Transverse colon (tissue), 4 donors: Measurements from ENCODE around the gene ARAF. TPM values are rescaled to one million over a fixed set of nuclear protein-coding genes. Genes with fewer than 3 reads are reported as not detected.
"Not testable (repeated sequence)": the region's sequence is repeated elsewhere in the genome, so short reads cannot be mapped to it uniquely, and the experiment has no call there.

Source experiments
- DNase-seq: peaks from one replicate; pipeline ENCODE4 v3.0.0-alpha.2; 2019
- H3K27ac ChIP-seq, 4 donors: fragments of 200-600 bp; sonication (generic); 2 replicates each; pipeline ENCODE4 v1.5.1; 2016 to 2018; ENCODE audit warnings: inconsistent platforms in 4 of 4
- H3K27me3 ChIP-seq: fragments of 200-600 bp; sonication (generic); 2 replicates; pipeline ENCODE4 v1.5.1; 2017; ENCODE audit warnings: inconsistent platforms
- H3K36me3 ChIP-seq, 4 donors: fragments of 200-600 bp; sonication (generic); 2 replicates each; pipeline ENCODE4 v1.5.1; 2017 to 2019; ENCODE audit warnings: inconsistent platforms in 4 of 4
- H3K4me1 ChIP-seq, 4 donors: fragments of 200-600 bp; sonication (generic); 2 replicates each; pipeline ENCODE4 v1.5.1; 2017 to 2020; ENCODE audit warnings: inconsistent platforms in 4 of 4
- H3K4me3 ChIP-seq, 4 donors: fragments of 200-600 bp; sonication (generic); 1 replicate in 1 of 4; 2 replicates in 3 of 4; pipeline versions ENCODE4 v1.5.1 to v1.6.1; 2017 to 2019; ENCODE audit warnings: inconsistent platforms in 4 of 4
- H3K9me3 ChIP-seq, 2 donors: fragments of 200-600 bp; sonication (generic); 2 replicates each; pipeline ENCODE4 v1.5.1; 2017 to 2019; ENCODE audit warnings: inconsistent platforms in 2 of 2
- CTCF ChIP-seq, 5 experiments: fragments of 200-600 bp in 3 of 5; fragments of 450-650 bp in 2 of 5; sonication (generic) in 3 of 5; IDR thresholded peaks; 1 replicate in 2 of 5; 2 replicates in 3 of 5; pipeline ENCODE4 v1.5.1; 2016 to 2017; ENCODE audit warnings: antibody characterized with exemption in 5 of 5, inconsistent platforms in 3 of 5, mild to moderate bottlenecking in 2 of 5, moderate library complexity in 1 of 5
- EP300 ChIP-seq: sonication (generic); formaldehyde crosslinking; IDR thresholded peaks from one replicate; pipeline ENCODE4 v1.6.1; 2017; ENCODE audit warnings: antibody characterized with exemption, low read depth
- POLR2A ChIP-seq: fragments of 450-650 bp; IDR thresholded peaks from one replicate; pipeline ENCODE4 v1.6.1; 2016; ENCODE audit warnings: antibody characterized with exemption, mild to moderate bottlenecking, moderate library complexity
- POLR2AphosphoS5 ChIP-seq, 3 donors: sonication (generic); formaldehyde crosslinking; IDR thresholded peaks; one replicate each; pipeline ENCODE4 v1.6.1; 2016; ENCODE audit warnings: antibody characterized with exemption in 3 of 3
- WGBS, 2 donors: methylation state at CpG; one replicate each; pipeline ENCODE4 v1.1.5; 2018; ENCODE audit warnings: low coverage in 1 of 2; 5-methylcytosine and 5-hydroxymethylcytosine counted together
- in situ Hi-C, 4 donors: fragments of 200-750 bp; cut with MboI; loops; one replicate each; pipeline versions ENCODE4 v1.15.0 to v1.15.1; 2017; ENCODE audit warnings: low sequenced_read_pairs in 3 of 4, low pct_ligation_motif_present in 1 of 4, low pct_unique_long_range_greater_than_20kb in 1 of 4
- intact Hi-C: fragments of 100-400 bp; cut with DNase I; formaldehyde crosslinking; loops from one replicate; pipeline ENCODE4 v1.15.1; 2023; ENCODE audit warnings: low total_unique reads
- total RNA-seq, 4 donors: library from RNA; depleted of rRNA; stranded (reverse); fragments of >200 nt; gene quantifications; one replicate each; pipeline ENCODE4 v1.1.0, GENCODE V29; 2016

ARAF gene
- total RNA-seq, 4 donors from 2014 or later = 58.4 to 247 (median 88.3) TPM

- Histone ChIP-seq H3K27me3 (no peaks in the 10 kb centered on the region), H3K4me3 (no peak overlapping the region), H3K36me3 (no peaks in the 10 kb centered on the region), H3K9me3 (no peaks in the 10 kb centered on the region), H3K27ac (no peak overlapping the region), H3K4me1 (no peaks in the 10 kb centered on the region)
- 60 to 77% methylated on average over 1 to 2 of the region's 2 CpGs for WGBS, 2 donors
- TF ChIP-seq POLR2A (no peak), POLR2AphosphoS5 (IDR thresholded peaks at IDR 0.05) (no peak), EP300 (no peak), CTCF (IDR thresholded peaks at IDR 0.05) (no peak)
- in situ Hi-C loops = no loop called here
- intact Hi-C loops = no loop called here
- no peak for DNase-seq
Observed at GRCh38 chrX:47596256-47596655, 35.3 kb downstream of the ARAF start.

GRCh38 chrX:47597222-47597621, 36.2 kb downstream of the ARAF start:
- Histone ChIP-seq H3K4me3 (no peak overlapping the region), H3K4me1 (no peaks in the 10 kb centered on the region), H3K9me3 (no peaks in the 10 kb centered on the region), H3K36me3 (no peaks in the 10 kb centered on the region), H3K27ac (no peak overlapping the region), H3K27me3 (no peaks in the 10 kb centered on the region)
- in situ Hi-C loops (no loop called here), intact Hi-C loops (no loop called here)
- WGBS, 2 donors = 89% methylated on average over 3 of the region's 3 CpGs; no CpG with 5 or more reads in 1 of the 2 donors
- TF ChIP-seq EP300 = no peak
- no peak for TF ChIP-seq CTCF (IDR thresholded peaks at IDR 0.05)
- TF ChIP-seq POLR2A = no peak
- TF ChIP-seq POLR2AphosphoS5 (IDR thresholded peaks at IDR 0.05) = no peak
- DNase-seq = no peak

- DNase-seq, H3K4me1 ChIP-seq, H3K27ac ChIP-seq, intact Hi-C loops, H3K9me3 ChIP-seq, in situ Hi-C loops, H3K4me3 ChIP-seq, H3K36me3 ChIP-seq, H3K27me3 ChIP-seq: not testable (repeated sequence)
- 93% methylated on average over 4 of the region's 4 CpGs; no CpG with 5 or more reads in 1 of the 2 donors for WGBS, 2 donors
Observed at GRCh38 chrX:47603125-47603524, 42.1 kb downstream of the ARAF start.

GRCh38 chrX:47605024-47605423, 44.0 kb downstream of the ARAF start:
- DNase-seq = no peak
- intact Hi-C loops = no loop called here
- Histone ChIP-seq H3K4me3 (no peak overlapping the region), H3K36me3 (no peaks in the 10 kb centered on the region), H3K27me3 (no peaks in the 10 kb centered on the region), H3K4me1 (no peaks in the 10 kb centered on the region), H3K9me3 (no peaks in the 10 kb centered on the region), H3K27ac (no peak overlapping the region)
- 78% methylated on average over 9 of the region's 9 CpGs; no CpG with 5 or more reads in 1 of the 2 donors for WGBS, 2 donors
- in situ Hi-C loops = no loop called here
- TF ChIP-seq POLR2A = no peak
- no peak for TF ChIP-seq EP300
- TF ChIP-seq POLR2AphosphoS5 (IDR thresholded peaks at IDR 0.05) = no peak
- TF ChIP-seq CTCF (IDR thresholded peaks at IDR 0.05) = no peak

GRCh38 chrX:47607091-47607490, 46.1 kb downstream of the ARAF start:
- no peak overlapping the region for H3K27ac ChIP-seq
- H3K4me3 ChIP-seq = no peak overlapping the region
- DNase-seq = no peak
- TF ChIP-seq CTCF (IDR thresholded peaks at IDR 0.05) = no peak
- TF ChIP-seq EP300 = no peak
- no peak for TF ChIP-seq POLR2AphosphoS5 (IDR thresholded peaks at IDR 0.05)
- no peak for TF ChIP-seq POLR2A
- in situ Hi-C loops = no loop called here
- no peaks in the 10 kb centered on the region for H3K36me3 ChIP-seq
- no peaks in the 10 kb centered on the region for H3K9me3 ChIP-seq
- intact Hi-C loops = no loop called here
- H3K4me1 ChIP-seq = no peaks in the 10 kb centered on the region
- H3K27me3 ChIP-seq = no peaks in the 10 kb centered on the region
